Measurements from ENCODE around the gene ZYG11A.

ZYG11A gene

DNA sequence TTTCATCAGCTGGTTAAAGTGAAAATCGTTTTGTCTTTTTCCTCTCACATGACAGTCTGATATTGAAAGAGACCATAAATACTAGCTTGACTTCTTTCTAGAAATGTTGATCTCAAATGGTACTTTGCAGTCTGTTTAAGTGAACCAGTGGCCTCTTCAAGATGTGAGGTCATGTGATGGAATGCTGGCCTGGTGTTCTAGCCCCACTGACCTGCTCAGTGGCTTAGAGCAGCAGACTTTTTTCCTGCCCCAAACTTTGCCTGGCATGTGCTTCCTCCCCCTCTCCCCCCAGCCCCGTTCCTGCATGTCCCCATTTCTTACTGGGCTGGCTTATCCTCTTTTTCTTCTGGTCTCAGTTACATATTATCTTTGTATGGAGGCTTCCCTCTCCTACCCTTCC, 34.3 kb downstream of the ZYG11A start:
- DNase-seq (ENCODE audit: low read depth in 2 of 2, low spot score in 1 of 2), result no peak

DNA sequence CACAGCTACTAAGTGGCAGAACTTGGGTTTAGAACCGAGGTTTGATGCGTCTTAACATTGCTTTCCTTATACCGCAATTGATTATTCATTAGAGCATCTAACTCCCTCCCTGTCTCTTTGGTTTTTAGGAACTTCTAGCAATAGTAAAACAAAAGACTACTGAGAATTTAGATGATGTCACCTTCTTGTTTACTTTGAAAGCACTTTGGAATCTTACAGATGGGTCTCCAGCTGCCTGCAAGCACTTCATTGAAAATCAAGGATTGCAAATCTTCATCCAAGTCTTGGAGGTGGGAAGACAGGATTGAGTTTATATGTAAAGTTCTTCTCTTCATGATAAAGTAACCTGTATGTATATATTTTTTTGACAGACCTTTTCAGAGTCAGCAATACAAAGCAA, 35.0 kb downstream of the ZYG11A start:
- no peak for DNase-seq (ENCODE audit: low read depth in 2 of 2, low spot score in 1 of 2)

DNA sequence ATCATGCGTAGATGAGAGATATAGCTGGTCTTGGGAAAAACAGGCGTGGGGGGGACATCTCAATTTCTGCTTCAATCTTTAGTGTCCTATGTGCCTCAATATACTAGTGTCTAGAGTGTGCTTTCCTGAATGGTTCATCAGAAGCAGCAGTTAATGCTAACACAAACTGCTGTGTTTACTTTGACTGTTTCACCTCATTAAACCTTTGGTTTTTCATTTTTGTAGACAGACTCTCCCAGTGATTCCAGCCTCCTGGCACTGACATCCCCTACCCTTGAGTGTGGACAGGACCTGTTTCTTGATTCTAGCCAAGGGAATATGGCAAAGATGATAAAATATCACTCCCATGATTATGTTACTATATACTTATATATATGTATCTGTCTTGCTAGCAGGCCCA, 37.6 kb downstream of the ZYG11A start:
- no peak for DNase-seq (ENCODE audit: low read depth in 2 of 2, low spot score in 1 of 2)

DNA sequence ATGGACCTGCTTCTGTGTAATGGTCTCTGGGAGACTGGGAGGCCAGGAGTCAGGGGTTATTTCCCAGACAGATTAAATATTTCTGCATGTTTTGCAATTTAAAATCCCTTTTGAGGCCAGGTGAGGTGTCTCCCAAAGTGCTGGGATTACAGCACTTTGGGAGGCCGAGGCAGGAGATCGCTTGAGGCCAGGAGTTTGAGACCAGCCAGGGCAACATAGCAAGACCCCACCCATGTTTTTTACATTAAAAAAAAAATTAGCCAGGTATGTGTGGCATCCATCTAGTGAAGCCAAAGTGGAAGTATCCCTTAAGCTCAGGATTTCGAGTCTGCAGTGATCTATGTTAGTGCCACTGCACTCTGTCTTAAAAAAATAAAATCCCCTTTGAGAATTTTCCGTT, 44.9 kb downstream of the ZYG11A start:
- no peak for DNase-seq (ENCODE audit: low read depth in 2 of 2, low spot score in 1 of 2)

DNA sequence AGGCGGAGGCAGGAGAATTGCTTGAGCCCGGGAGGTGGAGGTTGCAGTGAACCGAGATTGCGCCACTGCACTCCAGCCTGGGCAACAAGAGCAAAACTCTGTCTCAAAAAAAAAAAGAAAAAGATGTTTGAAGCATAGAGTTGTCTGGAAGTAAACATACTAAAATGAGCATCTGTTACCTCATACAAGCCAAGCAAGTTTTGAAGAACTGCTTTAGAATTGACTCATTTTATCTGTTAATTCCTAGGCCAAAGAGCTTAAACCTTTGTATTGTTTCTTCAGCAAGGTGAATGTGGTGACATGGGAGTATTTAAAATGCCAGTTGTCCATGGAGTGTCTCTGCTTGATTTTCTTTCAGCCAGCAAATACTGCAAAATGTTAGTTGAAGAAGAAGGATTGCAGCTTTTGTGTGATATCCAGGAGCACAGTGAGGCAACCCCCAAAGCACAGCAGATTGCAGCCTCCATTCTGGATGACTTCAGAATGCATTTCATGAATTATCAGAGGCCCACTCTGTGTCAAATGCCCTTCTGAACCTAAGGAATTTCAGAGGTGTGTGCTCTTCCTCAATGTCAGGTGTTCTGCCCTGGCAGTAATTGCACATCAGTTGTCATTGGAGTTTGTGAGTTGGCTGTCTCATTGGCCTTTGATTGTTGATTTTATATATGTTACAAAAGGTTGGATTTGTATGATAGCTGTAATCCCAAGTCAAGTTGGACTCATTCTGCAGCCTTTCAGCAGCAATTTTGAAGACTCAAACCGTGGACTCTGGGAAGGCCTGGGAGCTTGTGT, 50.1 kb downstream of the ZYG11A start:
- DNase-seq (ENCODE audit: low read depth in 2 of 2, low spot score in 1 of 2), result no peak

DNA sequence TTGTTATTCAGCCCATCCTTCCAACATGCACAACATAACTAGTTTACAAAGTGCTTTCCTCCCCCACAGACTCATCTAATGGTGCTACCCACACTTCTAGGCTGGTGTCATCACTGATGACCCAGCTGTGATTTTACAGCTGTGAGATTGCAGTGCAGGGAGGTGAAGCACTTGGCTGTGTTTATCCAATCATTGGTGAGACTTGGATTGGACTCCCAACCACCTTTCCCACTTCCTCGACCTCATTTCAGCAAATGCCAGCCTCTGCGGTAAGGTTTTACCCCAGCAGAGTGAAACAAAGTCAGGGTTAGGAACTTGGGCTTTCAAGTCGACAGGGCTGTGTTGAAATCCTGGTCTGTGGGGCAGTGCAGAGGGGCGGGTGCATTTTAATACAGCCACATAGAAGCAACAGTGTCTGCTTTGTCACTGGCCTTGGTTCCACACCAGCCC, 56.9 kb downstream of the ZYG11A start:
- DNase-seq (ENCODE audit: low read depth in 2 of 2, low spot score in 1 of 2), result no peak

DNA sequence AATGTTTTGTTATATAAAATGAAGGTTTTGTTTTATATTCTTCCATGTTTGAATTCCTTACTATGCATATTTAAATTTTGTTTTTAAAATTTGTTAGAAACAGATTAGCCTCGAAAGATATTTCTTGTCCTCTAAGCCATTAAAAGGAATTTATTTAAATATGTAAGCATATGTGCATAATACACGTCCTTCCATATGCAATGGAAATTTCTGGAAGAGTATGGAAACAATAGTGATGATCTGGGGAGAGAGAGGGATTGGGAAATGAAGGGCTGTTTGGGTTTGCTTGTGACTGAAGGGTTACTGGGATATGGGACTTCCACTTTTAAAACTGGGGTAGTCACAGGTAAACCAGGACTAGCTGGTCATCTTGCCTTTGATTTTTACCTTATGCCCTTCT, 57.8 kb downstream of the ZYG11A start:
- DNase-seq (ENCODE audit: low read depth in 2 of 2, low spot score in 1 of 2), result no peak

DNA sequence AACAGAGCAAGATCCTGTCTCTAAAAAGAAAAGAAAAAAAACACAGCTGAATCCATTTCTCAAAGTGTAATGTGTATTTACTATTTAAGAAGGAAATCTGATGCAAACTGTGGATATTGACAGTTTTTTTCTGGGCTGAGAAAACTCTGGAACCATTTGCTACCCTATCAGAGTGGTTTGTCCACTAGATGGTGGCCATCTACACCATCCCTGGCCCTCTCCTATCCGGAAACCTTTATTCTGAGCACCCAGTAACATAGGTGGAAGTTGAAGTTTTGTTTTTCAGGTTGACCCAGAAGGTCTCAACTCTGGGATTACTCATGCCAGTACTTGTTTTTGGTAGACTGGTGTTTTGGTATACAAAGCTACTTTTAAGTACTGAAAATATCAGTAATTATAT, 58.8 kb downstream of the ZYG11A start:
- no peak for DNase-seq (ENCODE audit: low read depth in 2 of 2, low spot score in 1 of 2)

DNA sequence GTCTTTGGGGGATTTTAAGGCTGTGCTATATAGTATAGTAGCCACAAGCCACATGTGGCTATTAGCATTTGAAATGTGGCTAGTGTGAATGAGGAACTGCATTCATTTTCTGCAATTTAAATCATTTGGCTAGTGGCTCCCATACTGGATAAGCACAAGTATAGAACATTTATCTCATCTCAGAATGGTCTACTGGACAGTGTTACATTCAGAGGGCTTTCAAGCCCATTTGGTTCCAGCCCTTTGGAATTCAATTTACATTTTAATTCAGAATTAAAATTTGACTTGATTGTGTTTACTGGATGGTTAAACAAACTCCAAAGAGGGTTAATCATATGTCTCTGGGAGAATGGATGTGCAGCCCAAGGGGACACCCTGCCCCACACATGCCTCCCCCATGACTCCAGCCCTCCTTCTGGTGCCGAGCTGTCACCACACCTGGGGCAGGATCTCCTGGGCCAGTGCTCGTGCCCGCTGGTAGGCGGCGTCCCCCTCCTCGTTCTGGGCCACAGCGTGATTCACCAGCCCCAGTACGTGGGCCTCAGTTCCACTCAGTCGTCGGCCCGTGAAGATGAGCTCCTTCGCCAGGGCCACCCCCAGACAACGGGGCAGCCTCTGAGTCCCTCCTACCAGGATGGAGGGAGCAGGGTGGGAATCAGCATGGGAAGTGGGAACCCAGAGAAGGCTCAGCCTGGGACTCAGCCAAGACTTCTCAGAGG, 61.8 kb downstream of the ZYG11A start:
- no peak for DNase-seq (ENCODE audit: low read depth in 2 of 2, low spot score in 1 of 2)

DNA sequence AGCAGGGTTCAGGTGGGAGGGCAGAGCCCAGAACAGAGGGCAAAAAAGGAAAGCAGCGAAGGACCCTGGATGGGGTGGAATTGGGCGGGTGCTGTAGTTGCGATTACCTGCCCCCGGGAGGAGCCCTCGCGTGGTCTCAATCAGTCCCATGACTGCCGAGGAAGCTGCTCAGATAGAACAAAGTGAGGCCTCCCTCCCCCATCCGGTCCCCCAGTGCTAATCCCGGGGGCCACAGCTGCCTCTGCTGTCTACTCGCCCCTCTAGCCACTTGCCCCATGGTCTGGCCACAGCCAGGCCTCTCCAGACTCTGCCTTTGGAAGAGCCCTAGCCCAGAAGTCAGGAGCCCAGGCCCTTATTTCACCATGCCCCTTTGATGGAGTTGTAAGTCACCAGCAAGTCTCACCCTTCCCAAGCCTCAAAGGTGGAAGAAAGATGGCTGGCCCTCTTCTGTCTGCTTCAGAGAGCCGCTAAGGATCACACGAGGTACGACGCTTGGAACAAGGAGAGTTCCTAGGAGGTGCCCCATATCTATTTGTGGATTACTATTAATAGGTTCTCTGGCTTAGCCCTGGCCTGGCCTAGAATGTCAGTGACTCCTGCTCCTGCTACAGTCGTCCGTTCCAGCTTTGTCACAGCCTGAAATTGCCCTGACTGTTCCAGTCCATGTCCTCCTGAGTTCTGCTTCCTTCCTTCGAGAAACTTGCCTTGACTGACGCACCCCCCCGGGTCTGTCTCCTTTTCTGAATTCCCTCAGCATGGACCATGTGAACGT, 62.6 kb downstream of the ZYG11A start:
- DNase-seq (ENCODE audit: low read depth in 2 of 2, low spot score in 1 of 2), result no peak

DNA sequence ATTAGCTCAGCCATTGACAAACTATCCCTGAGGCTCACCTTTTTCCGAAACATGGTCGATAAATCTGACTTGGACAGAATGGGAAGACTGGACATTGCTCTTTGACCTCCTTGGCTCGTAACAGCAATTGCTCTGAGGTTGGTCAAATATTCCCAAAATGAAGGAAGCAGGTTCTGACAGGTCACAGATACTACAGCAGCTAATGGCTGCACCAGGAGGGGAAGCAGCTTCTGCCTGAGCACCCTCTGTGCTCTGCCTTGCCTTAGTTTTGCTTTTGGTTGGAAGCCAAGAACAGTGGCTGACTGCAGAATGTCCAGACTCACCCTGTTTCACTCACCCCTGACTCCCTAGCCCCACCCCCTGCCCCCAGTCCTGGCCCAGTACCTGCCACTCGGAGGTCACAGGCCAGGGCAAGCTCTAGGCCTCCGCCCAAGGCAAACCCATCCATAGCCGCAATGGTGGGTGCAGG, 63.6 kb downstream of the ZYG11A start:
- DNase-seq (ENCODE audit: low read depth in 2 of 2, low spot score in 1 of 2), result no peak

DNA sequence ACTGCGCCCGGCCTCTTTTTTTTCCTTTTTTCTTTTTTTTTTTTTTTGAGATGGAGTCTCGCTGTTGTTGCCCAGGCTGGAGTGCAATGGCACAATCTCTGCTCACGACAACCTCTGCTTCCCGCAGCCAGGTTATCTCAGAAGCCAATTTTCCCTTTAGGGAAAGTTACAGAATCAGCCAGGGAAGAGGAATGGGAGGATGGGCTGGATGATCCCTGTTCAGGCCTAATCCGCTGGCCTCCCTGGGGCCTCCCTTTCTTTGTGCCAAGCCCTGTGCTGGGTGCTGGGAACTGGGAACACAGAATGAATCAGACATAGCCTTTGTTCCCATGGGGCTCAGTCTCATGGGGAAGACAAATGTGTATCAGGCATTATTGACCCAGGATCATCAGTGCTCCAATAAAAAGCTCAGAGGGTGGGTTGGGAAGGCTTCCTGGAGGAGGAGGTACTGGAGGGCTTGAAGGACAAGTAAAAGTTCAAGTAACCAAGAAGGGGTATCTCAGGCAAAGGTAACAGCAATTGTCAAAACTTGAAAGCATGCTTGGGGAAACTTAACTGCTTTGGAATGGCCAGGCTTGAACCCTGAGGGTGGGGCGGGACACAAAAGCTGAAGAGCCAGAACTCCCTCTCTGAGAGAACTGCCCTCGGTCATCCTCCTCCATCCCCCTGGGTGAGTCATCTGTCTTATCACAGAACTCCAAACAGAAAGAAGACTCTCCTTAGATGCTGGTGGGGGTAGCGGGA, 64.7 kb downstream of the ZYG11A start:
- DNase-seq (ENCODE audit: low read depth in 2 of 2, low spot score in 1 of 2), result no peak

DNA sequence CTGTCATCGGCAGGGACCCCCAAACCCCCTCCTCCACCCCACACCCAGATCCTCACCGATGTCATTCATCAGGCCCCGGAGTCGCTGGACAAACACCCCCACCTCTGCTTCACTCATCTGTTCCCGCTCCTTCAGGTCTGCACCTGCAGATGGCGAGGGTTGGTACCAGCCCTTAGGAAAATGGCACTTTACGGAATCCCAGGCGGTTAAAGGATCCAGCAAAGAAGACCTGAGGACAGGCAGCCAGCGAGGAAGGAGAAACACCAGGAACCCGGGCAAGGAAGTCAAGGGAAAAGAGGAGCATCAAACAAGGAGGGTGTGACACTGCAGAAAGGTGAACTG, 65.2 kb downstream of the ZYG11A start:
- no peak for DNase-seq (ENCODE audit: low read depth in 2 of 2, low spot score in 1 of 2)

DNA sequence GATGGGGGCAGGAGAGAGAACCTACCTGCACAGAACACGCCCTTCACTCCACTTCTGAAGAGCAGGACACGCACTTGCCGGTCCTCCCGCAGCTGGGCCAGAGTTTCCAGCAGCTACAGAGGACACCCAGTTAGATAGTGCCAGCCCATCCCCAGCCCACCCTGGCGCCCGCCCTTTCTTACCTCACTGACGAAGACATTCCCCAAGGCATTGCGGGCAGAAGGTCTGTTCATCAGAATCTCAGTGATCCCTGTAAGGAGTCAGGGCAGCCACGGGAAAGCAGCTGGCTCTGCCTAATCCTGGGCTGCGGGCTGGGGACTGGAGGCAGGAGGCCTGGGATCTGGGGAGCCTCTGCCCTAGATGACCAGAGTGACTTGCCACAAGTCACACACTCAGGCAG, 69.0 kb downstream of the ZYG11A start:
- DNase-seq (ENCODE audit: low read depth in 2 of 2, low spot score in 1 of 2), result no peak

DNA sequence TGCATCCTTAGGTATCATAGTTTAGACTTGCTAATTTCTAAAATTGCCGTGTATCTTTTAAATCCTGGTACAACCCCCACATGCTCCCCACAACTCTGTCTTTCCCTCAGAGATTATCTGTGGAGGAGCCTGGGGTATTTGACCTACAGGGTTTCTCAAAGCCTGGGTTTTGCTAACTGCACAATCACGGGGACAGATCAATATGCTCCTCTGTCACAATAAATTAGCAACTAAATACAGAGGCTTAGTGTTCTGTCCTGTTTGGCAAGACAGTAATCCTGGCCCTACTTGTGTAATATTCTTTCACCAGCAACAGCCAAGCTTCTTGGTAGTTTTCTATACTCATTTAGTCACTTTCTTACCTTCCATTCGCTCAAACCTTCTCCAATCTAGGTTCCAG, 70.5 kb downstream of the ZYG11A start:
- DNase-seq (ENCODE audit: low read depth in 2 of 2, low spot score in 1 of 2), result no peak

DNA sequence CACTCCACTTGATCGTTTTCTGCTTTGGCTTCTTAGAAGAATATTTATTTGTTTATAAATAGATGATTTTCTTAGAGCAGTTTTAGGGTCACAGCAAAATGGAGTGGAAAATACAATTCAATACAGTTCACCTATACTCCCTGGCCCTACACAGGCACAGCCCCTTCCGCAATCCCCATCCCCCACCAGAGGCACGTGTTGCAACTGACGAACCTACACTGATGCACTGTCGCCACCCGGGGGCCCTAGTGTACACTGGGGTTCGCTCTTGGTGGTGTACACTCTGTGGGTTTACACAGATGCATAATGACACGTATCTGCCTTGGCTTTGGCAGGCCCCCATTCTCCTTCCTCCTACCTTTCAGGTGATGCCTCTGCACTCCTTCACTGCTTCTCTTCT, 71.0 kb downstream of the ZYG11A start:
- DNase-seq (ENCODE audit: low read depth in 2 of 2, low spot score in 1 of 2), result no peak

DNA sequence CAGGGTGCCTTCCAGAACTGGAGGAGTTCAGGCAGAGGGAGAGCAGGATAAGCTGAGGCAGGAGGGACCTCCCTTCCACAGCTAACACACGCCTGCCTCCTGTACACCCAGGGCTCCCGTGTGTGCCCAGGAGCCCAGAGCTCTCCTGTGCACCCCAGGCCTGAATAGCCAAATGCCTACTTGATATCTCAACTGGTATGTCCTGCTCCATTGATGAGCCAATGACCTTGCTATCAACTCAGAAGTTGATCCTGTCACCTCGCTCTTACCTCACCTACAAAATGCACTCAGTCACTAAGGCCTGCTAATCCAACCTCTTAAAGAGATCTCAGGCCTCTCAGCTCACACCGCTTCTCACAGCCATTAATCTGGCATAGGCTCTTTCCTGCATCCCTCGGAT, 71.9 kb downstream of the ZYG11A start:
- DNase-seq (ENCODE audit: low read depth in 2 of 2, low spot score in 1 of 2), result no peak

DNA sequence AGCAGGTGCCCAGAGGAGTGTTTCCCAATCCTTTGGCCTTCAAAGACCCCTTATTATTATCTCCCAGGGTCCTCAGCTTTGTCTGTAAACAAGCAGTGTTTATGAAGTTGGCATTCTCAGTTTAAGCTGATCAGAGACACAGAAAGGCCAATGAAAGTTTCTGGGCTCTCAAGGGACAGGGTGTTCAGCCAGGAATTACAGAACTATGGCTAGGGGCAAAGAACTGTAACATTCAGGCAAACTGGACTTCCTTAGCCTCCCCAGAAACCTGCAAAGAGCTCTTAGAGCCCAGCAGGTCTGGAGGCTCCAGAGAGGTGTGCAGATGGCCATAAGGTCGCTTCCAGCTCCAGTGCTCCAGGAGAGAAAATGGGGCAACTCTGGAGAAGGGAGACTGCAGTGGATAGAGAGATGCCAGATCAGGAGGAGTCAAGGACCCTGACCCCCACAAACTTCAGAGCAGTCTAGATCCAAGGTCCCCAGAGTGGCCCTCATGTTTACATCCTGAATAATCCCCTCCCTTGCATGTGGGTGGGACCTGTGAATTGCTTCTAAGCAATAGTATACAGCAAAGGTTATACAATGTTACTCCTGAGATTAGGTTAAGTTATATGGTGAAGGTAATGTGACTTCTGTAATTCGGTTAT, 72.8 kb downstream of the ZYG11A start:
- no peak for DNase-seq (ENCODE audit: low read depth in 2 of 2, low spot score in 1 of 2)

DNA sequence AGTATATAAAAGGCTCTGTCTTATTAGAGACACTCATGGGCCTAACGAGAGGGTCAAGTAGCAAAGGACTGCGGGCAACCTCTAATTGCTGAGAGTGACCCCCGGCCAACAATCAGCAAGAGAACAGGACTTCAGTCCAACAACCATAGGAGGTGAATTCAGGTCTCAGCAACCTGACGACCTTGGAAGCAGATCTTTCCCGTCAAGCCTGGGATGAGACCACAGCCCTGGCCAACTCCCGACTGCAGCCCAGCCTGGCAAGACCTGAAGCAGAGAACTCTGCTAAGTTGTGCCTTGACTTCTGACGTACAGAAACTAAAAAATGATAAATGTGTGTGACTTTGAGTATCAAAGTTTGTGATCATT, 73.3 kb downstream of the ZYG11A start:
- no peak for DNase-seq (ENCODE audit: low read depth in 2 of 2, low spot score in 1 of 2)

DNA sequence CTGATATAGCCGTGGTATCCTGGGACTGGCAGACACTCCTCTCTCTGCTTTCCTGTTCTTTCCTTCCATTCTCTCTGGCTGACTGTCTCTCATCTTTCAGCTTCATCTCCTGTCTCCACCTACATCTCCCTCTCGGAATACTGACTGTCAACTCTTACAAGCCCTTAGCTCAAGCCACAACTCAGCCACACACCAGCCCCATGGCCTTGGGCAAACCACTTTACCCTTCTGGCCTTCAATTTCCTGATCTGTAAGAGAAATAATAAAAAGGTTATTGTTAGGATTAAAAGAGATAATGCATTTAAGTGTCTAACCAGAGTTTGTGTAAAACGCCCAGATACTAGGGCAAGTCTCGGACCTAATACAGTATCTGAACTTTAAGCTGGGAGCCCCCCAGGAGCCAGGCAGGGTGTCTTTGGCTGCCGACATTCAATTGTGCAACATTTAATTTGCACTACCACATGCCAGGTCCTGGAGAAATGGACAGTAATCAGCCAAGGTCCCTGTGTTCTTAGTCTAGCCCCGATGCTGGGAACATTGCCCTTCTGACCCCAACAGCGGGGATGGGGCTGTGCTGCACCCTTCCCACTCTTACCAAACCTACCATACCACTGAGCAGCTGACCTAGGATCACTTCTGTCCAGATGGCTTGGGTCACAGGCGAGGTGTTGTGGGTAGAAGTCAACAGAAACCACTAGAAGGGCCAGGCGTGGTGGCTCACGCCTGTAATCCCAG, 73.8 kb downstream of the ZYG11A start:
- no peak for DNase-seq (ENCODE audit: low read depth in 2 of 2, low spot score in 1 of 2)
